ENCODE data around the gene ADAMTS12.

DNA sequence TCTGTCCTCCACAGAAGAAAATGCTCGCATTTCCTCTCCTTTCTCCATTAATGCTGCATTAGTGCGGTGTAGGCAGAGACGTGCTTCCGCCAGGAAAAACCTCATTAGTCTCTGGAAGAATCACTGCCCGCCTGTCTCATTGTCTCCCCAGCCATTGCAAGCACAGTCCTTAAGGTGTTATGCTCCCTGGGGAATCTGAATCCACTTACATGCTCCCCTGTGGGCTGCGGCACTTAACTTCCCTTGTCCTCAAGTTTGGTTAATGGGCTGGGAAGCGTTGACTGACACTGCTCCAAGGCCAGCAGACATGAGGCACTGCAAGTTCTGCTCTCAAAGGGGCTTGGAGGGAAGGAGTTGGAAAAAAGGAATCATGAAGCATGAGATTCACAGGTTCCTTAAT, 409.5 kb downstream of the ADAMTS12 start:
- TF ChIP-seq, protein P1, sequence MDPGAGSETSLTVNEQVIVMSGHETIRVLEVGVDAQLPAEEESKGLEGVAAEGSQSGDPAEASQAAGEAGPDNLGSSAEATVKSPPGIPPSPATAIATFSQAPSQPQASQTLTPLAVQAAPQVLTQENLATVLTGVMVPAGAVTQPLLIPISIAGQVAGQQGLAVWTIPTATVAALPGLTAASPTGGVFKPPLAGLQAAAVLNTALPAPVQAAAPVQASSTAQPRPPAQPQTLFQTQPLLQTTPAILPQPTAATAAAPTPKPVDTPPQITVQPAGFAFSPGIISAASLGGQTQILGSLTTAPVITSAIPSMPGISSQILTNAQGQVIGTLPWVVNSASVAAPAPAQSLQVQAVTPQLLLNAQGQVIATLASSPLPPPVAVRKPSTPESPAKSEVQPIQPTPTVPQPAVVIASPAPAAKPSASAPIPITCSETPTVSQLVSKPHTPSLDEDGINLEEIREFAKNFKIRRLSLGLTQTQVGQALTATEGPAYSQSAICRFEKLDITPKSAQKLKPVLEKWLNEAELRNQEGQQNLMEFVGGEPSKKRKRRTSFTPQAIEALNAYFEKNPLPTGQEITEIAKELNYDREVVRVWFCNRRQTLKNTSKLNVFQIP (CRISPR knock-in tag; IDR thresholded peaks at IDR 0.05; ENCODE audit: borderline replicate concordance, low read depth), result no peak
- TF ChIP-seq, protein P2, sequence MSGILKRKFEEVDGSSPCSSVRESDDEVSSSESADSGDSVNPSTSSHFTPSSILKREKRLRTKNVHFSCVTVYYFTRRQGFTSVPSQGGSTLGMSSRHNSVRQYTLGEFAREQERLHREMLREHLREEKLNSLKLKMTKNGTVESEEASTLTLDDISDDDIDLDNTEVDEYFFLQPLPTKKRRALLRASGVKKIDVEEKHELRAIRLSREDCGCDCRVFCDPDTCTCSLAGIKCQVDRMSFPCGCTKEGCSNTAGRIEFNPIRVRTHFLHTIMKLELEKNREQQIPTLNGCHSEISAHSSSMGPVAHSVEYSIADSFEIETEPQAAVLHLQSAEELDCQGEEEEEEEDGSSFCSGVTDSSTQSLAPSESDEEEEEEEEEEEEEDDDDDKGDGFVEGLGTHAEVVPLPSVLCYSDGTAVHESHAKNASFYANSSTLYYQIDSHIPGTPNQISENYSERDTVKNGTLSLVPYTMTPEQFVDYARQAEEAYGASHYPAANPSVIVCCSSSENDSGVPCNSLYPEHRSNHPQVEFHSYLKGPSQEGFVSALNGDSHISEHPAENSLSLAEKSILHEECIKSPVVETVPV (CRISPR knock-in tag; IDR thresholded peaks at IDR 0.05), result no peak
- TF ChIP-seq, protein P3, sequence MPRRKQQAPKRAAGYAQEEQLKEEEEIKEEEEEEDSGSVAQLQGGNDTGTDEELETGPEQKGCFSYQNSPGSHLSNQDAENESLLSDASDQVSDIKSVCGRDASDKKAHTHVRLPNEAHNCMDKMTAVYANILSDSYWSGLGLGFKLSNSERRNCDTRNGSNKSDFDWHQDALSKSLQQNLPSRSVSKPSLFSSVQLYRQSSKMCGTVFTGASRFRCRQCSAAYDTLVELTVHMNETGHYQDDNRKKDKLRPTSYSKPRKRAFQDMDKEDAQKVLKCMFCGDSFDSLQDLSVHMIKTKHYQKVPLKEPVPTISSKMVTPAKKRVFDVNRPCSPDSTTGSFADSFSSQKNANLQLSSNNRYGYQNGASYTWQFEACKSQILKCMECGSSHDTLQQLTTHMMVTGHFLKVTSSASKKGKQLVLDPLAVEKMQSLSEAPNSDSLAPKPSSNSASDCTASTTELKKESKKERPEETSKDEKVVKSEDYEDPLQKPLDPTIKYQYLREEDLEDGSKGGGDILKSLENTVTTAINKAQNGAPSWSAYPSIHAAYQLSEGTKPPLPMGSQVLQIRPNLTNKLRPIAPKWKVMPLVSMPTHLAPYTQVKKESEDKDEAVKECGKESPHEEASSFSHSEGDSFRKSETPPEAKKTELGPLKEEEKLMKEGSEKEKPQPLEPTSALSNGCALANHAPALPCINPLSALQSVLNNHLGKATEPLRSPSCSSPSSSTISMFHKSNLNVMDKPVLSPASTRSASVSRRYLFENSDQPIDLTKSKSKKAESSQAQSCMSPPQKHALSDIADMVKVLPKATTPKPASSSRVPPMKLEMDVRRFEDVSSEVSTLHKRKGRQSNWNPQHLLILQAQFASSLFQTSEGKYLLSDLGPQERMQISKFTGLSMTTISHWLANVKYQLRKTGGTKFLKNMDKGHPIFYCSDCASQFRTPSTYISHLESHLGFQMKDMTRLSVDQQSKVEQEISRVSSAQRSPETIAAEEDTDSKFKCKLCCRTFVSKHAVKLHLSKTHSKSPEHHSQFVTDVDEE (CRISPR knock-in tag; IDR thresholded peaks at IDR 0.05), result no peak
- TF ChIP-seq BACH2 (CRISPR knock-in tag; IDR thresholded peaks at IDR 0.05; ENCODE audit: borderline replicate concordance), result no peak
- TF ChIP-seq, protein P4, sequence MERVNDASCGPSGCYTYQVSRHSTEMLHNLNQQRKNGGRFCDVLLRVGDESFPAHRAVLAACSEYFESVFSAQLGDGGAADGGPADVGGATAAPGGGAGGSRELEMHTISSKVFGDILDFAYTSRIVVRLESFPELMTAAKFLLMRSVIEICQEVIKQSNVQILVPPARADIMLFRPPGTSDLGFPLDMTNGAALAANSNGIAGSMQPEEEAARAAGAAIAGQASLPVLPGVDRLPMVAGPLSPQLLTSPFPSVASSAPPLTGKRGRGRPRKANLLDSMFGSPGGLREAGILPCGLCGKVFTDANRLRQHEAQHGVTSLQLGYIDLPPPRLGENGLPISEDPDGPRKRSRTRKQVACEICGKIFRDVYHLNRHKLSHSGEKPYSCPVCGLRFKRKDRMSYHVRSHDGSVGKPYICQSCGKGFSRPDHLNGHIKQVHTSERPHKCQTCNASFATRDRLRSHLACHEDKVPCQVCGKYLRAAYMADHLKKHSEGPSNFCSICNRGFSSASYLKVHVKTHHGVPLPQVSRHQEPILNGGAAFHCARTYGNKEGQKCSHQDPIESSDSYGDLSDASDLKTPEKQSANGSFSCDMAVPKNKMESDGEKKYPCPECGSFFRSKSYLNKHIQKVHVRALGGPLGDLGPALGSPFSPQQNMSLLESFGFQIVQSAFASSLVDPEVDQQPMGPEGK (CRISPR knock-in tag; IDR thresholded peaks at IDR 0.05; ENCODE audit: borderline replicate concordance), result no peak
- TF ChIP-seq ZC3H10 (CRISPR knock-in tag; IDR thresholded peaks at IDR 0.05), result no peak
- TF ChIP-seq ISL1 (CRISPR knock-in tag; IDR thresholded peaks at IDR 0.05), result no peak
- TF ChIP-seq ZFP30 (CRISPR knock-in tag; IDR thresholded peaks at IDR 0.05), result no peak
- TF ChIP-seq, protein P5, sequence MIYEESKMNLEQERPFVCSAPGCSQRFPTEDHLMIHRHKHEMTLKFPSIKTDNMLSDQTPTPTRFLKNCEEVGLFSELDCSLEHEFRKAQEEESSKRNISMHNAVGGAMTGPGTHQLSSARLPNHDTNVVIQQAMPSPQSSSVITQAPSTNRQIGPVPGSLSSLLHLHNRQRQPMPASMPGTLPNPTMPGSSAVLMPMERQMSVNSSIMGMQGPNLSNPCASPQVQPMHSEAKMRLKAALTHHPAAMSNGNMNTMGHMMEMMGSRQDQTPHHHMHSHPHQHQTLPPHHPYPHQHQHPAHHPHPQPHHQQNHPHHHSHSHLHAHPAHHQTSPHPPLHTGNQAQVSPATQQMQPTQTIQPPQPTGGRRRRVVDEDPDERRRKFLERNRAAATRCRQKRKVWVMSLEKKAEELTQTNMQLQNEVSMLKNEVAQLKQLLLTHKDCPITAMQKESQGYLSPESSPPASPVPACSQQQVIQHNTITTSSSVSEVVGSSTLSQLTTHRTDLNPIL (CRISPR knock-in tag; IDR thresholded peaks at IDR 0.05; ENCODE audit: low read depth), result no peak
- no peak for TF ChIP-seq RARB (CRISPR knock-in tag; IDR thresholded peaks at IDR 0.05)
- TF ChIP-seq SNAI2 (CRISPR knock-in tag; IDR thresholded peaks at IDR 0.05), result no peak
- no peak for TF ChIP-seq OSR1 (CRISPR knock-in tag; IDR thresholded peaks at IDR 0.05)

Data from SK-N-SH treated with all-trans-retinoic acid at 6 μM for 48 hours (cell line).